ENCODE measurements around the gene ACTN1.

GRCh38 chr14:68886109-68886434 lies 93.0 kb downstream of the ACTN1 start:
- TF ChIP-seq, protein P1, sequence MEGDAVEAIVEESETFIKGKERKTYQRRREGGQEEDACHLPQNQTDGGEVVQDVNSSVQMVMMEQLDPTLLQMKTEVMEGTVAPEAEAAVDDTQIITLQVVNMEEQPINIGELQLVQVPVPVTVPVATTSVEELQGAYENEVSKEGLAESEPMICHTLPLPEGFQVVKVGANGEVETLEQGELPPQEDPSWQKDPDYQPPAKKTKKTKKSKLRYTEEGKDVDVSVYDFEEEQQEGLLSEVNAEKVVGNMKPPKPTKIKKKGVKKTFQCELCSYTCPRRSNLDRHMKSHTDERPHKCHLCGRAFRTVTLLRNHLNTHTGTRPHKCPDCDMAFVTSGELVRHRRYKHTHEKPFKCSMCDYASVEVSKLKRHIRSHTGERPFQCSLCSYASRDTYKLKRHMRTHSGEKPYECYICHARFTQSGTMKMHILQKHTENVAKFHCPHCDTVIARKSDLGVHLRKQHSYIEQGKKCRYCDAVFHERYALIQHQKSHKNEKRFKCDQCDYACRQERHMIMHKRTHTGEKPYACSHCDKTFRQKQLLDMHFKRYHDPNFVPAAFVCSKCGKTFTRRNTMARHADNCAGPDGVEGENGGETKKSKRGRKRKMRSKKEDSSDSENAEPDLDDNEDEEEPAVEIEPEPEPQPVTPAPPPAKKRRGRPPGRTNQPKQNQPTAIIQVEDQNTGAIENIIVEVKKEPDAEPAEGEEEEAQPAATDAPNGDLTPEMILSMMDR (IDR thresholded peaks at IDR 0.05), result no peak
- TF ChIP-seq POLR2AphosphoS5 (IDR thresholded peaks at IDR 0.05; ENCODE audit: insufficient read depth in 1 of 2, low read depth in 1 of 2), result no peak
